ENCODE data around the gene GRM8. TPM values are rescaled to one million over a fixed set of nuclear protein-coding genes. Genes with fewer than 3 reads are reported as not detected.

The GRM8 gene
- total RNA-seq, 1 experiment from 2014 or later, result not detected

DNA sequence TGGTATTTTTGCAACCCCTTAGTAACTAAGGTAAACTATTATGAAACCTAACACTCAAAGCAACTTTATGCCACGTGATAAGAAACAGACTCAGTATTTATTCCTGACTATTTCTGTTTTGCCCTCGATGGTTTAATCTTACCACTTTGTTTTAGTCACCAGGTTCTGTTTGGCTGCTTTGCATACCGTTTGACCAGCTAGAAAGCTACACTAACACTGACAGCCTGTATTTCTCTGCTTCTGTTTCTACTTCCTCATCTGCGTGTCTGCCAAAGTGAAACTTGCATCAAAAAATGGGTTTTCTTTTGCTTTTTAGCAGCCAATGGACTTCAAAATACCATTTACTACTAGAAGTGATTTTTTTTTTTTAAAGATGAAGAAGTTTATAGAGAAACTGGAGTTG lies 802.5 kb downstream of the GRM8 start:
- Histone ChIP-seq H3K36me3 (ENCODE audit: control insufficient read depth, insufficient read depth, low read length) (no peaks in the 10 kb centered on the region), H3K27ac (ENCODE audit: low read length) (no peak overlapping the region), H3K27me3 (ENCODE audit: control insufficient read depth, insufficient read depth, low read length) (no peaks in the 10 kb centered on the region), H3K4me1 (ENCODE audit: control insufficient read depth, insufficient read depth, low read length) (no peaks in the 10 kb centered on the region), H3K4me3 (ENCODE audit: low read depth in 2 of 2, low read length in 2 of 2) (no peak overlapping the region), H3K9me3 (ENCODE audit: control insufficient read depth, insufficient read depth, low read depth, low read length) (no peaks in the 10 kb centered on the region)
- CTCF ChIA-PET, result no interaction called here
- no peak for DNase-seq (ENCODE audit: low read depth, low spot score)
- POLR2A ChIA-PET, result no interaction called here
- no TSS peak for BruUV-seq (replicated peaks)
- in situ Hi-C loops (cut with HindIII; ENCODE audit: low pct_unique_long_range_greater_than_20kb, low sequenced_read_pairs) (no loop called here), intact Hi-C loops (cut with micrococcal nuclease; ENCODE audit: unreplicated experiment) (no loop called here)
- TF ChIP-seq SIN3A (IDR thresholded peaks at IDR 0.05; ENCODE audit: borderline replicate concordance, insufficient read depth, low read depth, low read length), result no peak
- TF ChIP-seq, protein P1, sequence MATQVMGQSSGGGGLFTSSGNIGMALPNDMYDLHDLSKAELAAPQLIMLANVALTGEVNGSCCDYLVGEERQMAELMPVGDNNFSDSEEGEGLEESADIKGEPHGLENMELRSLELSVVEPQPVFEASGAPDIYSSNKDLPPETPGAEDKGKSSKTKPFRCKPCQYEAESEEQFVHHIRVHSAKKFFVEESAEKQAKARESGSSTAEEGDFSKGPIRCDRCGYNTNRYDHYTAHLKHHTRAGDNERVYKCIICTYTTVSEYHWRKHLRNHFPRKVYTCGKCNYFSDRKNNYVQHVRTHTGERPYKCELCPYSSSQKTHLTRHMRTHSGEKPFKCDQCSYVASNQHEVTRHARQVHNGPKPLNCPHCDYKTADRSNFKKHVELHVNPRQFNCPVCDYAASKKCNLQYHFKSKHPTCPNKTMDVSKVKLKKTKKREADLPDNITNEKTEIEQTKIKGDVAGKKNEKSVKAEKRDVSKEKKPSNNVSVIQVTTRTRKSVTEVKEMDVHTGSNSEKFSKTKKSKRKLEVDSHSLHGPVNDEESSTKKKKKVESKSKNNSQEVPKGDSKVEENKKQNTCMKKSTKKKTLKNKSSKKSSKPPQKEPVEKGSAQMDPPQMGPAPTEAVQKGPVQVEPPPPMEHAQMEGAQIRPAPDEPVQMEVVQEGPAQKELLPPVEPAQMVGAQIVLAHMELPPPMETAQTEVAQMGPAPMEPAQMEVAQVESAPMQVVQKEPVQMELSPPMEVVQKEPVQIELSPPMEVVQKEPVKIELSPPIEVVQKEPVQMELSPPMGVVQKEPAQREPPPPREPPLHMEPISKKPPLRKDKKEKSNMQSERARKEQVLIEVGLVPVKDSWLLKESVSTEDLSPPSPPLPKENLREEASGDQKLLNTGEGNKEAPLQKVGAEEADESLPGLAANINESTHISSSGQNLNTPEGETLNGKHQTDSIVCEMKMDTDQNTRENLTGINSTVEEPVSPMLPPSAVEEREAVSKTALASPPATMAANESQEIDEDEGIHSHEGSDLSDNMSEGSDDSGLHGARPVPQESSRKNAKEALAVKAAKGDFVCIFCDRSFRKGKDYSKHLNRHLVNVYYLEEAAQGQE (IDR thresholded peaks at IDR 0.05; ENCODE audit: insufficient read depth in 1 of 2, low read depth in 2 of 2, low read length in 1 of 2), result no peak
- no peak for TF ChIP-seq TCF7L2 (IDR thresholded peaks at IDR 0.05; ENCODE audit: low read depth, low read length)
- TF ChIP-seq, protein P2, sequence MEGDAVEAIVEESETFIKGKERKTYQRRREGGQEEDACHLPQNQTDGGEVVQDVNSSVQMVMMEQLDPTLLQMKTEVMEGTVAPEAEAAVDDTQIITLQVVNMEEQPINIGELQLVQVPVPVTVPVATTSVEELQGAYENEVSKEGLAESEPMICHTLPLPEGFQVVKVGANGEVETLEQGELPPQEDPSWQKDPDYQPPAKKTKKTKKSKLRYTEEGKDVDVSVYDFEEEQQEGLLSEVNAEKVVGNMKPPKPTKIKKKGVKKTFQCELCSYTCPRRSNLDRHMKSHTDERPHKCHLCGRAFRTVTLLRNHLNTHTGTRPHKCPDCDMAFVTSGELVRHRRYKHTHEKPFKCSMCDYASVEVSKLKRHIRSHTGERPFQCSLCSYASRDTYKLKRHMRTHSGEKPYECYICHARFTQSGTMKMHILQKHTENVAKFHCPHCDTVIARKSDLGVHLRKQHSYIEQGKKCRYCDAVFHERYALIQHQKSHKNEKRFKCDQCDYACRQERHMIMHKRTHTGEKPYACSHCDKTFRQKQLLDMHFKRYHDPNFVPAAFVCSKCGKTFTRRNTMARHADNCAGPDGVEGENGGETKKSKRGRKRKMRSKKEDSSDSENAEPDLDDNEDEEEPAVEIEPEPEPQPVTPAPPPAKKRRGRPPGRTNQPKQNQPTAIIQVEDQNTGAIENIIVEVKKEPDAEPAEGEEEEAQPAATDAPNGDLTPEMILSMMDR (IDR thresholded peaks at IDR 0.05), result no peak
- no peak for TF ChIP-seq POLR2AphosphoS5 (IDR thresholded peaks at IDR 0.05; ENCODE audit: low read depth, low read length)
- ATAC-seq, result no peak

DNA sequence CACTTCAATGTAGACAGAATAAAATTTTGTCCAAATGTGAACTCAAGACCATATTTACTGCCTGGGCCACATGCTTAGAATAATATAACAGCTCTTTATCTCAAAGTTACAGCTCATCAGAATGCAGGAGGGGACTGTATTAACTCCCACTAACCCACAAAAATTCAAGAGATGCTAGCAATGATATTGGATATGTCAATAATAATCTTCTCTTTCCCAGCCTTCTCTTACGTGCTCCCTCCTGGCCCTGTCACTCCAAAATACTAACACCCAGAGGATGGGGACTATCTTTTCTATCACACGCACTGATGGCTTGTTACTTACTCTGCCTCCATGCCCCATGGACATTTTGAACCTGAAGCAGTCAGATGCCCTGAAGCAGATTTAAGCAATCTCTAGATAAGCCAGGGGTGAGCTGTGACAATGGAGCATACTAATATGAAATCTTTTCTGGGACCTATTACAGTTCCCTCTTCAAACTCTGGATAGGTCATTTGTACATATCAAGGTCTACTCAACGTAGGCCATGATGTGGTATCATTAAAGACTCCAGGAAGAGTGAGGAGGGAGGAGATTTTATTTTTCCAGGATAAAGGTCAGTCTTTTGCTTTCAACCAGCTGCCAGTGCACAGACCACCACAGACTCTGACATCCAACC lies 803.0 kb downstream of the GRM8 start:
- TF ChIP-seq, protein P2 (IDR thresholded peaks at IDR 0.05), result no peak
- TF ChIP-seq TCF7L2 (IDR thresholded peaks at IDR 0.05; ENCODE audit: low read depth, low read length) (no peak), POLR2AphosphoS5 (IDR thresholded peaks at IDR 0.05; ENCODE audit: low read depth, low read length) (no peak), SIN3A (IDR thresholded peaks at IDR 0.05; ENCODE audit: borderline replicate concordance, insufficient read depth, low read depth, low read length) (no peak)
- TF ChIP-seq, protein P1 (IDR thresholded peaks at IDR 0.05; ENCODE audit: insufficient read depth in 1 of 2, low read depth in 2 of 2, low read length in 1 of 2), result no peak
- no peak for ATAC-seq
- H3K27me3 ChIP-seq (ENCODE audit: control insufficient read depth, insufficient read depth, low read length), result no peaks in the 10 kb centered on the region
- H3K4me1 ChIP-seq (ENCODE audit: control insufficient read depth, insufficient read depth, low read length), result no peaks in the 10 kb centered on the region
- no peak overlapping the region for H3K27ac ChIP-seq (ENCODE audit: low read length)
- BruUV-seq (replicated peaks), result no TSS peak
- POLR2A ChIA-PET, result no interaction called here
- intact Hi-C loops (cut with micrococcal nuclease; ENCODE audit: unreplicated experiment), result no loop called here
- H3K36me3 ChIP-seq (ENCODE audit: control insufficient read depth, insufficient read depth, low read length), result no peaks in the 10 kb centered on the region
- in situ Hi-C loops (cut with HindIII; ENCODE audit: low pct_unique_long_range_greater_than_20kb, low sequenced_read_pairs), result no loop called here
- no peak overlapping the region for H3K4me3 ChIP-seq (ENCODE audit: low read depth in 2 of 2, low read length in 2 of 2)
- H3K9me3 ChIP-seq (ENCODE audit: control insufficient read depth, insufficient read depth, low read depth, low read length), result no peaks in the 10 kb centered on the region
- no peak for DNase-seq (ENCODE audit: low read depth, low spot score)
- CTCF ChIA-PET, result no interaction called here
